Colonic mucosa (tissue), 4 donors: ENCODE measurements around the gene CADPS2. TPM values are rescaled to one million over a fixed set of nuclear protein-coding genes. Genes with fewer than 3 reads are reported as not detected.

Experiments used
- DNase-seq: peaks from one replicate; pipeline ENCODE4 v3.0.0-alpha.2; 2020
- H3K27ac ChIP-seq: fragments of 200-600 bp; one replicate; pipeline ENCODE4 v1.8.0; 2021
- H3K27me3 ChIP-seq: fragments of 200-600 bp; one replicate; pipeline ENCODE4 v1.8.0; 2021
- H3K36me3 ChIP-seq: fragments of 200-600 bp; one replicate; pipeline ENCODE4 v1.8.0; 2021
- H3K4me1 ChIP-seq: fragments of 200-600 bp; one replicate; pipeline ENCODE4 v1.8.0; 2021; ENCODE audit warnings: mild to moderate bottlenecking
- H3K4me3 ChIP-seq: fragments of 200-600 bp; one replicate; pipeline ENCODE4 v1.8.0; 2021
- H3K9ac ChIP-seq, 2 donors: one replicate each; pipeline ENCODE4 v1.7.0; 2013; ENCODE audit warnings: control low read depth in 2 of 2, low read depth in 2 of 2, low read length in 2 of 2
- H3K9me3 ChIP-seq: fragments of 200-600 bp; one replicate; pipeline ENCODE4 v1.8.0; 2021
- intact Hi-C: fragments of 100-400 bp; cut with DNase I; formaldehyde crosslinking; loops from one replicate; pipeline ENCODE4 v1.14.1; 2022
- total RNA-seq, 2 donors: library from RNA; stranded (reverse); fragmentation: NEBNext Ultra II Directional in 1 of 2; extraction: Animal tissue kit (Norgen Biotek cat#: 25700) in 1 of 2; gene quantifications; one replicate each; pipeline ENCODE4 v1.2.1, GENCODE V29; 2021
- TF ChIP-seq, protein P1 (sequence below): fragments of 200-600 bp; IDR thresholded peaks from one replicate; pipeline ENCODE4 v1.8.0; 2022; ENCODE audit warnings: antibody characterized with exemption, mild to moderate bottlenecking
- donor health status: healthy.
- donor health status: DM: no; HTN: no; CAD: no.
- donor health status: DM: no; HTN: no; CAD: no.

The CADPS2 gene
- total RNA-seq, 2 donors from 2014 or later = 13.6 to 15.2 TPM

DNA sequence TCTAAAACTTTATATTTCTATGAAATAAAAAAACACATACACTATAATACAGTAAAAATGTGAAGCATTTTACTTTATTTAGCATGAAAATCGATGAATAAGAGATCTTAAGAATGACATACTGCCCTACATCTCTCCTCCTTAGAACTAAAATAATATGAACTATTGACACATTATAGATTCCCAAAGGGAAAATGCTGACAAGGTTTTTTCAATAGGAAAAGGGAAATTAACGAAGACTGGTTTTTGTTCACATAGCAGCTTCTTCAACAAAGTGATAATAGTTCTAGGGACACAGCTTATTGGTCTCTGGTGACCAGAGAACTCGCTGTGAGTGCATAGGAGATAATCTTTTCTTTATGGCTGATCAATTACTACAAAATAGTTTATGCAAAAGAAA, 523.8 kb downstream of the CADPS2 start:
- Histone ChIP-seq H3K9me3 (no peaks in the 10 kb centered on the region), H3K9ac (no peak overlapping the region), H3K4me3 (no peak overlapping the region), H3K36me3 (no peaks in the 10 kb centered on the region), H3K27me3 (no peaks in the 10 kb centered on the region), H3K4me1 (no peaks in the 10 kb centered on the region), H3K27ac (no peak overlapping the region)
- TF ChIP-seq, protein P1, sequence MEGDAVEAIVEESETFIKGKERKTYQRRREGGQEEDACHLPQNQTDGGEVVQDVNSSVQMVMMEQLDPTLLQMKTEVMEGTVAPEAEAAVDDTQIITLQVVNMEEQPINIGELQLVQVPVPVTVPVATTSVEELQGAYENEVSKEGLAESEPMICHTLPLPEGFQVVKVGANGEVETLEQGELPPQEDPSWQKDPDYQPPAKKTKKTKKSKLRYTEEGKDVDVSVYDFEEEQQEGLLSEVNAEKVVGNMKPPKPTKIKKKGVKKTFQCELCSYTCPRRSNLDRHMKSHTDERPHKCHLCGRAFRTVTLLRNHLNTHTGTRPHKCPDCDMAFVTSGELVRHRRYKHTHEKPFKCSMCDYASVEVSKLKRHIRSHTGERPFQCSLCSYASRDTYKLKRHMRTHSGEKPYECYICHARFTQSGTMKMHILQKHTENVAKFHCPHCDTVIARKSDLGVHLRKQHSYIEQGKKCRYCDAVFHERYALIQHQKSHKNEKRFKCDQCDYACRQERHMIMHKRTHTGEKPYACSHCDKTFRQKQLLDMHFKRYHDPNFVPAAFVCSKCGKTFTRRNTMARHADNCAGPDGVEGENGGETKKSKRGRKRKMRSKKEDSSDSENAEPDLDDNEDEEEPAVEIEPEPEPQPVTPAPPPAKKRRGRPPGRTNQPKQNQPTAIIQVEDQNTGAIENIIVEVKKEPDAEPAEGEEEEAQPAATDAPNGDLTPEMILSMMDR = no peak
- DNase-seq = no peak
- intact Hi-C loops = no loop called here

DNA sequence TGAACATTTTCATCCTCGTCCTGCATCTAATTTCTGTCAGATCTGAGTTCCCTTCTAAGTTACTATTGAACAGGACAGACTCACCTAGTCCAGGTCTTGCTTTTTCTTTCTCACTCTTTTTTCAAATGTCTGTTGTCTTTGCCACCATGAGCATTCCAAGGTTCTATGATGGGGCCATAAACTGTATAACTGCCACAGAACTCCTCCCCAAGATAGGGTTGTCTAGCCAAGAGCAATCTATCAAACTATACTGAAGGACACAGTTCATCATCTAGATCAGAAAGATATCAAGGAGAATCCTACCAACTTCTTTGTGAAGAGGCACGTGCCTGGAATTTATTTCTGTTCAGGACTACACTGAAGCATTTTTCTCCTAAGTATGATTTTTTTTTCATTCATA, 531.6 kb downstream of the CADPS2 start:
- DNase-seq = no peak
- H3K9ac ChIP-seq = no peak overlapping the region
- TF ChIP-seq, protein P1 = no peak
- no peaks in the 10 kb centered on the region for H3K36me3 ChIP-seq
- no peaks in the 10 kb centered on the region for H3K9me3 ChIP-seq
- H3K27ac ChIP-seq = no peak overlapping the region
- H3K4me3 ChIP-seq = no peak overlapping the region
- no peaks in the 10 kb centered on the region for H3K27me3 ChIP-seq
- H3K4me1 ChIP-seq = no peaks in the 10 kb centered on the region
- intact Hi-C loops = no loop called here

DNA sequence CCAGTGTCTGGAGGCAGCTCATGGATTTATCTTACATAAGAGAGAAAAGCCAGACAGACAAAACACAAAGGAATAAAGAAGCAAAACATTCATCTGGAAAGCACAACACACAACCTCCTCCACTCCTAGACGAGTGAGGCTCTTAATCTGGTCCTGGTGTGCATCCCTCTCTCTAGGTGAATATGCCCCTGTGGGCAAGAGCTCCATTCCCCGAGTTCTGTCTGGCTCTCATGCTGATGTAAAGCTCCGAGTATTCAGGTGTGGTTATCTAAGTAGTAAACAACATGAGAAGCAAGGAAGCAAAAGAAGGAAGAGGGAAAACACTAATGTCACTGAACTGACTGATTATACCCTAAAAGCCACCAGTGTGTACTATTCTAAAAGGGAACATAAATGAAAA, 533.8 kb downstream of the CADPS2 start:
- Histone ChIP-seq H3K27ac (no peak overlapping the region), H3K9me3 (no peaks in the 10 kb centered on the region), H3K4me3 (no peak overlapping the region), H3K36me3 (no peaks in the 10 kb centered on the region), H3K4me1 (no peaks in the 10 kb centered on the region), H3K9ac (no peak overlapping the region), H3K27me3 (no peaks in the 10 kb centered on the region)
- intact Hi-C loops = no loop called here
- TF ChIP-seq, protein P1 = no peak
- DNase-seq = no peak

DNA sequence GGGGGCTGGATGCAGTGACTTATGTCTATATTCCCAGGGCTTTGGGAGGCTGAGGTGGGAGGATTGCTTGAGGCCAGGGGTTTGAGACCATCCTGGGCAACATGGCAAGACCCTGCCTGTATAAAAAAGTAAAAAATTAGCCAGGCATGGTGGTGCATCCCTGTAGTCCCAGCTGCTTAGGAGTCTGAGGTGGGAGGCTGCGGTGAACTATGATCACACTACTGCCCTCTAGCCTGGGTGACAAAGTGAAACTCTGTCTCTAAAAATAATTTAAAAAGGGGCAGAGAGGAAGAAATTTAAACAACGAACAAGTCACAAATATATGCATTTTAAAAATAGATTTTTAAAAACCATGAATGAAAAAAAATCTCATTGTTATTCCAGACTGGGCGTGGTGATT, 535.6 kb downstream of the CADPS2 start:
- H3K9me3 ChIP-seq = no peaks in the 10 kb centered on the region
- no peaks in the 10 kb centered on the region for H3K4me1 ChIP-seq
- no peak overlapping the region for H3K27ac ChIP-seq
- intact Hi-C loops = no loop called here
- TF ChIP-seq, protein P1 = no peak
- no peaks in the 10 kb centered on the region for H3K36me3 ChIP-seq
- no peak overlapping the region for H3K4me3 ChIP-seq
- H3K27me3 ChIP-seq = no peaks in the 10 kb centered on the region
- H3K9ac ChIP-seq = no peak overlapping the region
- DNase-seq = no peak

DNA sequence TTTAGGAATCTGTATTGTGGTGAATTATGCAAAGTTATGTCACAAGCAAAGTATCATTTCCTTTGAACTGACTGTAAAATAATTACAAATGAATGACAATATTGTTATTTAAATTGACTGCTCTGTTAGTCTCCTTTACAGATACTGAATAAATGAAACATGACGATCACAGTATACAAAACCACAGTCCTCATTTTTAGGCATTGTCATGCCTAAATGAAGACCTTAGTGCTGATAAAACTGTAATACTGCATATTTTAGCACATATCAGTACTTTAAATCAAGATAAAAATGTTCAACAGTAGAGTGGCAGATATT, 542.0 kb downstream of the CADPS2 start:
- no peaks in the 10 kb centered on the region for H3K4me1 ChIP-seq
- TF ChIP-seq, protein P1 = no peak
- H3K27ac ChIP-seq = no peak overlapping the region
- intact Hi-C loops = no loop called here
- H3K36me3 ChIP-seq = no peaks in the 10 kb centered on the region
- no peak for DNase-seq
- no peaks in the 10 kb centered on the region for H3K9me3 ChIP-seq
- H3K27me3 ChIP-seq = no peaks in the 10 kb centered on the region
- no peak overlapping the region for H3K9ac ChIP-seq
- H3K4me3 ChIP-seq = no peak overlapping the region
